NCI-H82 treated with DMSO at 0.1 percent for 48 hours (cell line): ENCODE data around the gene ZC3H8.
"Not testable (repeated sequence)": the region's sequence is repeated elsewhere in the genome, so short reads cannot be mapped to it uniquely, and the experiment has no call there.

Experiments
- DNase-seq: peaks from one replicate; lab custom pipeline; 2025; ENCODE audit not compliant: unreplicated experiment; lab: John Stamatoyannopoulos, UW

ZC3H8 gene

DNA sequence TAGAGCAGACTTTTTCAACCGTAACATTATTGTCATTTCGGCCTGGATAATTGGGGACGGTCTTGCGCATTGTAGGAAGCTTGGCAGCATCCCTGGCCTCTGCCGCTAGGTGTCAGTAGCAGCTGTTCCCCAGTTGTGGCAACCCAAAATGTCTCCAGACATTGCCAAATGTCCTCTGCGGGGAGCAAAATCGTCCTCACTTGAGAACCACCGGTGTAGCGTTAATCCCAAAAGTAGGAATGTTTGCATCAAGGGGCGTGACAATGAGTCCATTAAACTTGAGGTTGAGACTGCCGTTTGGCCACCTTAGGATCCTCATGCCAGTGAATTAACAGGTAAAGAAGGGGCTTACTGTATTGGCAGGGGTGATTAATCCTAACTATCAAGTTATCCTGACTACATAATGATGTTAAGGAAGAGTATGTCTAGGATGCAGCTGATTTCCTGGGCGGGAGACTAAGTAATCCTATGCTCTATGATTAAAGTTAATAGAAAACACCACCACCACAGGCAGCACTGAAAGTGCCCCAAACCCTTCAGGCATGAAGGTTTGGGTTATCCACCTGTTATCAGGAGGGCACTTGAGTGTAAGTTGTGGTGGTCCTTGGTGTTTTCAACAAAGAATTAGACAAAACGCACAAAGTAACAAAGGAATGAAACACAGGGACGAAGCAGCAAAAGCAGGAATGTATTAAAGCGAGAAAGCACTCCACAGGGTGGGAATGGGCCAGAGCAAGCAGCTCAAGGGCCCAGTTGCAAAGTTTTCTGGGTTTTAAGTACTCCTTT, 4.9 kb upstream of the ZC3H8 start:
- peak; percentile 60 for DNase-seq

DNA sequence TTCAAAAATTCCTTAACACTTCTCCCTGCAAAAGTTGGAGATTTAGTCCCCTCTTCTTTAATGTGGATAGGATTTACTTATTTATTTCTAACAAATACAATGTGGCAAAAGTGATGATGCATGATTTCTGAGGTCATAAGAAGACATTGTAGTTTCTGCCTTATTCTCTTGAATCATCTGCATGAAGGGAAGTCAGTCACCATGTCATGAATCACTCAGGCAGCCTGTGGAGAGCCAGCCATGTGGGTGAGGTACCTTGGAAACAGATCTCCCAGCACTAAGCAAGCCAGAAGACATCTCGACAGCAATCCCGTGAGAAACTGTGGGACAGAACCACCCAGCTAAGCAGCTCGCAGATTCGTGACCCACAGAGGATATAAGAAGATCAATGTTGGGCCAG, 2.7 kb upstream of the ZC3H8 start:
- DNase-seq = no peak

DNA sequence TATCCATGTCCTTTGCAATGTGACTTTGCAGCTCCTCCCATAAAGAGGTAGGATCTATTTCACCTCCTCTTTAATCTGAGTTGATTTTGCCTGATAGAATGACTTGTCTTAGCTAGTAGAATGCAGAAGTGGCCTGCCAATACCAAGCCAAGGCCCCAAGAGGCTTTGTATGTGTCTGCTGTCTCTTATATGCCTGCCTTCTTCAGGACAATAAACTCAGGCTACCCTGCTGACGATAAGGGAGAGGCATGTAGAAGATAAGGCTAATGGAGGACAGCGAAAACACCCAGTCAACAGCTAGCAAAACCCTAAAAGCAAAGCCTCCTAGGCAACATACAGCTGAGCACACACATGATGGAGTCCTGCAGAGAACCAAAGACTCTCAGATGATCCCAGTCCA, 1.8 kb upstream of the ZC3H8 start:
- DNase-seq = no peak

DNA sequence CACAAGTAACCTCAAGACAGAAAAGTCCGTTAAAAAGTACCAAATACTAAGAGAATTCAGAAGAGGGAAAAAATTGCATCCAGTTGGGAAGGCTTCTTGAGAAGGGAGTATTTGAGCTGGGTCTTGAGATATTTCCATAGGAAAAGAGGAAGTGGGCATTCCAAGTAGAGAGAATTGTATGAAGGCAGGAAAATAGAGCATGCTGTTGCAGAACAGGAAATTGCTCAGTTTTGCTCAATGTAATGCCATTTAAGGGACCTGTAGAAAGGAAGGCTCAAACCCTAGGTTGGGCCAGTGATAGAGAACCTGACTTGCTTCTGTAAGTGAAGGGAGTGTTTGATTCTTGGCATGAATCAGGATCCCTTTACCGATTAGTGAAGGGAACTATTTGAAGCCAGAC, 1.0 kb upstream of the ZC3H8 start:
- DNase-seq = no peak

DNA sequence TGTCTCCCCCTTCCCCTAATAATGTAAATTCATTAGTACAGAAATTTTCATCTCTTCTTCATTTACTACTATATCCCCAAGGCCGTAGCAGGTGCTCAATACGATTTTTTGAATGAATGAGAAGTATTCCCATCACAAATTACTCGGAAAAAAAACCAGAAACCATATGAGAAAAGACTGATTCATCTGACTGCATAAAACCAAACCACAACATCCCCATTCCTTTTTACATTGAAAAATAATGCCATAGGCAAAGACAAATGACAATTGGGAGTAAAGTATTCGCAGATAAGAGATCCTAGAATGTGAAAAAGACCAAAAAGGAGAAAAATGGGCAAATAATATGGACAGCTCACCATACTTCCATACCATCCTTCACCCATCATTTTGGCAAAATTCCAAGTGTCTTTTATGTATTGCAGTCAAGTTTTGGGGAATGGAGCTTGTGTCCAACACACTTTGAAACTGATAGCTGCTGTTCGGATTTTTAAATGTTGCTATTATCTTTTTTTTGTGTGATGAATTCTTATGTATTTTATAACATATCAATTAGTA, 1.5 kb downstream of the ZC3H8 start:
- no peak for DNase-seq

DNA sequence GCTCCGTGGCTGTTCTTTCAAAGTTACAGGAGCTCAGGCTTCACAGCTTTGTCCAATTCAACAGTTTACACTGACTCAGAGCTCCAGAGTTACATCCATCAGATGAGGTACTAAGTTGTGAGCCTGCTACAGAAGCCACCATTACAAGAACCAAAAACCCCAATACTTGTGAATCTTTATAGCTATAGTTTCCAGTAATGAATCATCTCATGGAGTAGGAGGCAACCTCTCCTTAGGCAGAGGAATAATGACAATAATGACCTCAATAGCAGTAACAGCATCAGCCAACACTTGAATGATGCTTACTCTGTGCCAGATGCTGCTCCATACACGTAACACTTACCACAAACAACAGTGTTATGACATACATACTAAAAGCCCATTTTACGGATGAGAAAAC, 3.6 kb downstream of the ZC3H8 start:
- no peak for DNase-seq

DNA sequence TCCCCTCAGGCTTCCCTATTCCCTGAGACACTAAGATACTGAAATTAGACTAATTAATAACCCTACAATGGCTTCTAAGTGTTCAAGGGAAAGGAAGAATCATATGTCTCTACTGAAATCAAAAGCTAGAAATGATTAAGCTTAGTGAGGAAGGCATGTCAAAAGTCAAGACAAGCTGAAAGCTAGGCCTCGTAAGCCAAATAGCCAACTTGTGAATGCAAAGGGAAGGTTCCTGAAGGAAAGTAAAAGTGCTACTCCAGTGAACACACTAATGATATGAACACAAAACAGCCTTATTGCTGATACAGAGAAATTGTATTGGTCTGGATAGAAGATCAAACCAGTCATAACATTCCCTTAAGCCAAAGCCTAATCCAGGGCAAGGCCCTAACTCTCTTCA, 10.0 kb downstream of the ZC3H8 start:
- no peak for DNase-seq

DNA sequence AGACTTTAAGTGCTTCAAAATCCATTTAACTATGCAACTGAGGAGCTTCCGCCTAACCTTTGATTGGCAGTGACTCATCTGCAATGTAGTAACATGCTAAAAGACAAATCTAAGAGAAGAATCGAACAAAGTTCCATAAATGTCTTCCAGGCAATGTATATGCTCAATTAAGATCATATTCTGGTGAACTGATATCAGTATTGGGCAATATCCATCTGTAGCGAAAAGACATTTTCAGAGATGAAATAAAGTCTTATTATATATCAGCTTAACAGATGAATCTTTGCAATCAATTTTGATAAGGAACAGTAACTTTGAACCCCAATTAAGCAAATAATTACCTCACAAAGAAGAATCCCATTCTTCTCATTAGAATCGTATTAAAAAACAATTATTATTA, 11.6 kb downstream of the ZC3H8 start:
- DNase-seq = no peak

DNA sequence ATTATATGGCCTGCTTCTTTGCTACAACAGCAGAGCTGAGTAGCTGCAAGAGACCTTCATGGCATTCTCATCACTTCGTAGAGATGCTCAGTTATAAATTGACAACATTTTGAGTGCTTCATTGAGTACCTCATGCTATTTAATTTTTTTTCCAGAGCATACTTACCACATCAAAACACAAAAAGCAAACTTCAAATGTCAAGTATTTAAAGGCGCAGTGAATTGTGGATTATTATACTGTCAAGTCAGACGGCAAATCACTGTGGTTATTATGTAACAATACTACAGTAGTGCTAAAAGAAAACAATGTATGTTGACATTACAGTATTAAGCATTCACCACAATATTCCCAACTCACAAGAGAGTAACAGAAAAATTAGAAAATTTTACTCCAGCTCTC, 12.5 kb downstream of the ZC3H8 start:
- no peak for DNase-seq

DNA sequence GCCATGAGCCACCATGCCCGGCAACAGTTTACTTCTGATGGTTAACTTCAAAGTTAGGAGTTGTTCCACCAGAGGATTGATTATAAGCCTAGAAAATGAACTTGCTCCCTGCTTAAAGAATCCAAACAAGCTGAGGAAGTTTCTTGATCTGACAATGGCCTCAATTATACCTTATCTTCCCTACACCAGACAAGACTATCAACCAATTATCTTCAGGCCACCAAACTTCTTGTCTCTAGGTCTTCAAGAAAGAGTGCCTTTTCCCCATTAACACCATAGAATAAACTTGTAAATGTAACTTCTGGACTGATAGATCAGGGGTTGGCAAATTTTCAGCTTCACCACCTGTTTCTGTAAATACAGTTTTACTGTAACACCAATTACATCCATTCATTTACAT, 15.0 kb downstream of the ZC3H8 start:
- DNase-seq = no peak

DNA sequence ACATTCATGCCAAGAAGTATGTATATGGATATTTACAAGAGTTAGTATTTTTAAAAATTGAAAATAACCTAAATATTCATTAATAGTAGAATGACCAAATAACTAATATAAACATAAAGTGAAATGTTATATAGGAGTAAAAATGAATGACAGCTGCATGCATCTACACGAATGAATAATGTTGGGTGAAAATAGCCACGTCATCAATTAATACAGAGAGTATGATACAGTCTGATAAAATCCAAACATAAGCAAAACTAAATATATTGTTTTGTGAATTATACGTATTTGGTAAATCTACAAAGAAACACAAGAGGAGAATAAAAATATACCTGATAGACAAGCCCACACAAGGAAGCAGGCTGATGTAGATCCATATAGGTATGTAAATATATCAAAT, 24.5 kb downstream of the ZC3H8 start:
- no peak for DNase-seq

DNA sequence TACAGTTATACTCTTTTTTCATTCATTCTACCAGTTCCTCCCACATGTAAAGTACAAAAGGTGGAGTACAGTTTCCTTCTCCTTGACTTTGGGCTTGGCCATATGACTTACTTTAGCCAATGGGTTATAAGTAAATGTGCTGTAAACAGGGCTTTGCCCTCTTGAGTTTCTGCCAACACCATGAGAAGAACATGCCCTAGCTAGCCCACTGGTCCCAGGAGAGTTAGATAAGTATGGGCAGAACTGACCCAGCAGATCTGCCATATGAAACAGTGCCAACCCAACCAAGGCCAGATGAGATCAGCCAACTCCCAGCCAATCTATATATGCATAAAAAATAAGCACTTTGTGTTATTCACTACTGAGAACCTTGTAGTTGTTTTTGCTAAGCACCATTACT, 25.5 kb downstream of the ZC3H8 start:
- no peak for DNase-seq

DNA sequence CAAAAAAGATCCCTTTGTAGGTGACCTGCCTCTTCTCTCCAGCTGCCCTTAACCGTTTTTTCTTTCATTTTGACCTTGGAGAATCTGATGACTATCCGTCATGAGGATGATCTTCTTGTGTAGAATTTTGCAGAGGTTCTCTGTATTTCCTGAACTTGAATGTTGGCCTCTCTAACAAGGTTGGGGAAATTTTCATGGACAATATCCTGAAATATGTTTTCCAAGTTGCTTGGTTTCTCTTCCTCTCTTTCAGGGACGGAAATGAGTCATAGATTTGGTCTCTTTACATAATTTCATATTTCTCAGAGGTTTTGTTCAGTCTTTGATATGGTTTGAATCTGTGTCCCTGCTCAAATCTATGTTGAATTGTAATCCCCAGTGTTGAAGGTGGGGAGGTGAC, 34.0 kb downstream of the ZC3H8 start:
- no peak for DNase-seq

DNA sequence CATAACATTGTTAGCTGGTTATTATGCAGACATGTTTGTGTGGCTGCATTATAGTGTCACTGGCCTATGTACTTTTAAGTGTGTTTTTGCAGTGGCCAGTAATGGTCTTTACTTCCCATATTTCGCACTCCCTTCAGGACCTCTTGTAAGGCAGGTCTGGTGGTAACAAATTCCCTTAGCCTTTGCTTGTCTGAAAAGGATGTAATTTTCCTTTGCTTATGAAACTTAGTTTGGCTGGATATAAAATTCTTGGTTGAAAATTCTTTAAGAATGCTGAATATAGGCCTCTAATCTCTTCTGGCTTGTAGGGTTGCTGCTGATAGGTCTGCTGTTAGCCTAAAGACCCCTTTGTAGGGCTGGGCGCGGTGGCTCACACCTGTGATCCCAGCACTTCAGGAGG, 34.7 kb downstream of the ZC3H8 start:
- no peak for DNase-seq

DNA sequence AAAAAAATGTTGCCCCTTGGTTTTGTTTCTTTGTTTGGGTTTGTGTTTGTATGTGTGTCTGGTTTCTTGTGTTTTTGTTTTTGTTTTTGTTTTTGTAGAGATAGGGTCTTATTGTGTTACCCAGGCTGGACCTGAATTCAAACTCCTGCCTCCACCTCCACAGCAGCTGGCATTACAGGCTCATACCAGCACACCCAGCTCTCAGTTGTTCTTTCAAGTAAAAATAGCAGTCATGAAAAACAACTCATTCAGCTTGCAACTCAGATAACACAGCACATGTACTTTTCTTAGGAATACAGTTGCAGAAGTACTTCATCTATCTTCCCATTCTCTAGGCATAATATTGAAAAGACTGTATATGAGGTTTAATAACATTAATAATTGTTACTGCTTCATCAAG, 37.0 kb downstream of the ZC3H8 start:
- DNase-seq = no peak

DNA sequence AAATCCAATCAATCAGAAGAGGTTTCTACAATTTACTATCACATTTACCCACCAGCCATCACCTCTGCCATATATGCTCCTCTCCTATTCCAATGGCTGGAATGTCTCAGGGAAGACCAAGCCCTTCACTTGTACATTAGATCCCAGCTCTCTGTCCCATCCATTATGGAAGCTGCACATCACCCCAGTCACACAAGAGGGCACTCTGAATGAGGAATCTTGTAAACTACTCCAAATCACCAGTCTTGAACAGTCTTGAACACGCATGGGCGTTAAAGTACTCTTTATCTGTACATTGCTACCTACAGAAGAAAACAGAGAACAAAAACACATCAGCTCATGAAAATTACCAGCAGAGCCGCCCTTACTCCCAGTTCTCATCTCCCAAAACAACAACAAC, 38.7 kb downstream of the ZC3H8 start:
- DNase-seq = no peak

DNA sequence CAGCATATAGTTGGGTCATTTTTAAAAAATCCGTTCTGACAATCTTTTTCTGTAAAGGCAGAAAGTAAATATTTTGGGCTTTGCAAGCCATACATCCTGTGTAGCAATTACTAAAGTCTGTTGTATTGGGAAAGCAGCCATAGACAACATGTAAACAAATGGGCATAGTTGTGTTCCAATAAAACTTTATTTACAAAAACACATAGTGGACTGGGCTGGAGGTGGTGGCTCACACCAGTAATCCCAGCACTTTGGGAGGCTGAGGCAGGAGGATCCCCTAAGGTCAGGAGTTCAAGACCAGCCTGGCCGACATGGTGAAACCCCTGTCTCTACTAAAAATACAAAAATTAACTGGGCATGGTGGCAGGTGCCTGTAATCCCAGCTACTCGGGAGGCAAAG, 46.9 kb downstream of the ZC3H8 start:
- DNase-seq = not testable (repeated sequence)

DNA sequence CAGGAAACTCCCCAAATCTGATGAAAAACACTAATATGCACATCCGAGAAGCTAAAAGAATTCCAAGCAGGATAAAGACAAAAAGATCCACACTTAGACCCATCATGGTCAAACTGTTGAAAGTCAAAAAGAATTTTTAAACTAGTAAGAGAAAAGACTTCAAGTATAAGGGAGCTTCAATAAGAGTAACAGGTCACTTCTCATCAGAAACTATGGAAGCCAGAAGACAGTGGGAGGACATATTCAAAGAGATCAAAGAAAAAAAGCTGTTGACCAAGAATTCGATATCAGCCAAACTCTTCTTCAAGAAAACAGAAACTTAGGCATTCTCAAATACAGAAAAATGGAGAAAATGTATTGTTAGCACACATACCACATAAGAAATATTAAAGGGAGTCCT, 50.4 kb downstream of the ZC3H8 start:
- no peak for DNase-seq

DNA sequence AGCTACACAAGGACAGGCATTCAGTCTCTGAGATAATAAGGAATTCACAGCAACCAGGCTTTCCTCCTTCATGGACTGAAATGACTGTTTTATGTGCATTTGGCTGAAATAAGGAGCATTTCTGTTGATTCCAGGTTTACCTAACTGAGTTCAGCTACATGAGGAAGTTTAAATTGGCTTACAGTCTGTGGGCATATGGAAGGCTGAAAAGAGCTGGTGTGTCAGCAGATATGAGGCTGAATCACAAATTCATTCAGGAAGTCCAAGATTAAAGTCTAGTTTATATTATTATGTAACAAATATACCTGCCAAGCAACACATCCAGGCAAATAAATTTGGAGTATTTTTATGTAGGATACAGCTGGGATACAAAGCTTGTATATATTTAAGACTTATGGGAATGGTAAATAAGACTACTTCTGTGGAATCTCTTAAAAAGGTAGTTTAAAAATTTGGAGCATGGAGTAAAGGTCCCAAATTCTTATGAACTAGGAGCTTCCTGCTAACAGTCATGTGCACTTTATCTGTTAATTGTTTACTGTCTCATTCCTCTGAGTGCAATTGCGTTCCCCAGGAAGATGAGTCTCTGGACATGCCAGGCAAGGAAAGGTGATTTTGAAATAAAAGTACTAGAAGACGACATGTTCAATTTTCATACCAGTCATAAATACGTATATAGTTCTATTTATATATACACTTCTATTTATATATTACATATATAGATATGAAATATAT, 53.0 kb downstream of the ZC3H8 start:
- no peak for DNase-seq

DNA sequence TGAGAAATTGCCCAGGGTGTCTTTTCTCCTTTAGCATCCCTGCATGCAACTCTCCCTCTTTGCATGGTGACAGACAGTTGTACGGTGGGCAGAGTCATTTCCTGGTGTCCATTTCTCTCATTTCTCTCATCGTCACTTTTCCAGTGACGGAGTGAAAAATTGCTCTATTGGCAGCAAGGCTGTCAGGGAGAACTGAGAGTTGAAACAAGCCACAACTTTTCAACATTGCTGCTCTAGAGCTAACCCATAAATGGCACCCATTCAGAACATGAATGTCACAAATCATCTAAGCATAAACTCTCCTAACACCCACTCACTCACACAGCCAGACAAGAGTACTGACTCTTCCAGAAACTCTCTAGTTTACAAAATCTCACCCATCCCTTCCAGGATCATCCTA, 55.7 kb downstream of the ZC3H8 start:
- DNase-seq = no peak

DNA sequence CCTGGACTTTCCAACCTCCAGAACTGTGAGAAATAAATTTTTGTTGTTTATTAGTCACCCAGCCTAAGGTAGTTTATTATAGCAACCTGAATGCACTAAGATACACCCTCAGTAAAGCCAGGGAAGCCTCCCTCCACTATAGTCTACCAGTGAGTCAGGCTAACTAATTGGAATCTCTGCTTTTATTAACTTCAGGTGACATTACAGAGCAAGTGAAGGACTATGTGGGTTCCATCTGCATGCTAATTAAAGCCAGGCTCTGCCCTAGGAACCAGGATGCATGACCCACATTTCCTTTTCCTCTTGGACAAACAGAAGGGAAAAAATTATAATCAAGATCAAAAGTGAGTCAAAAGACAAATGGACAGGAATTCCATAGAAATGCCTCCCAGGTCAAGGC, 56.1 kb downstream of the ZC3H8 start:
- no peak for DNase-seq

DNA sequence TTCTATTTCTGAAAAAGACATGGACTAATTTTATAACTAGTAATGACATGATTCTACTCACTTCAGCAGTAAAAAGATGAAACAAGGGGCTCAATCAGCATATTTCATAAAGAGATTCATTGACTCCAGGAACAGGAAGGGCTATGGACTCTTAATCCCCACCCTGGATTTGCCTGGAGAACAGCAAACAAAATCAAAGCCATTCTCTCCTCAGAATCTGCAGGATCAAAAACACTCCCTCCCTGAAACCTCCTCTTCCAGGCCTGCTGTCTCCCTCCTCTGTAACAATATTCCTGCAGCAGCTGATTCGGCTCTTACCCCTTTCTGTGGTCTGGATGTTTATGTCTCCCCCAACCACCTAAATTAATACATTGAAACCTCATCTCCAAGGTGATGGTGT, 57.0 kb downstream of the ZC3H8 start:
- DNase-seq = peak; percentile 92

DNA sequence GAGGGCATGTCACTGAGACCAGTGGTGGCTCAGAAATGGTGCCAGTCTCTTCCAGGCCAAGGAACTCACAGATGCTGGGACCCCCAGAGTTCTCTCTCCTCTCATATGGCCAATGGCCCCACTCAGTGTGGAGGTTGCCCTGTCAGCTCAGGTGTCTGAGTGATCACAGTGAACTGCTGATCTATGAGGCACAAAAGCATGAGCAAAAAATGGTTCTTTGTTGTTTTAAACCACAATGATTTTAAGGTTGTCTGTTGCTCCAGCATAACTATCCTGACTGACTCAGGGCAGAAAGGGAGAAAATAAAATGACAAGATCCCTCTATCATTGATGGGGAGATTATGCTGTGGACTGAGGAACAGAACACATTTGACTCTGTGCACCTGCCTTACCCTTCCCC, 58.9 kb downstream of the ZC3H8 start:
- no peak for DNase-seq
